TTC549 (cell line): ENCODE measurements around the gene SH3GL1.

Experiments
- FAIRE-seq: peaks from 2 replicates; lab custom pipeline; 2012; peaks lifted over from hg19 to GRCh38; lab: Jason Lieb, UNC

The SH3GL1 gene, protein sequence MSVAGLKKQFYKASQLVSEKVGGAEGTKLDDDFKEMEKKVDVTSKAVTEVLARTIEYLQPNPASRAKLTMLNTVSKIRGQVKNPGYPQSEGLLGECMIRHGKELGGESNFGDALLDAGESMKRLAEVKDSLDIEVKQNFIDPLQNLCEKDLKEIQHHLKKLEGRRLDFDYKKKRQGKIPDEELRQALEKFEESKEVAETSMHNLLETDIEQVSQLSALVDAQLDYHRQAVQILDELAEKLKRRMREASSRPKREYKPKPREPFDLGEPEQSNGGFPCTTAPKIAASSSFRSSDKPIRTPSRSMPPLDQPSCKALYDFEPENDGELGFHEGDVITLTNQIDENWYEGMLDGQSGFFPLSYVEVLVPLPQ

DNA sequence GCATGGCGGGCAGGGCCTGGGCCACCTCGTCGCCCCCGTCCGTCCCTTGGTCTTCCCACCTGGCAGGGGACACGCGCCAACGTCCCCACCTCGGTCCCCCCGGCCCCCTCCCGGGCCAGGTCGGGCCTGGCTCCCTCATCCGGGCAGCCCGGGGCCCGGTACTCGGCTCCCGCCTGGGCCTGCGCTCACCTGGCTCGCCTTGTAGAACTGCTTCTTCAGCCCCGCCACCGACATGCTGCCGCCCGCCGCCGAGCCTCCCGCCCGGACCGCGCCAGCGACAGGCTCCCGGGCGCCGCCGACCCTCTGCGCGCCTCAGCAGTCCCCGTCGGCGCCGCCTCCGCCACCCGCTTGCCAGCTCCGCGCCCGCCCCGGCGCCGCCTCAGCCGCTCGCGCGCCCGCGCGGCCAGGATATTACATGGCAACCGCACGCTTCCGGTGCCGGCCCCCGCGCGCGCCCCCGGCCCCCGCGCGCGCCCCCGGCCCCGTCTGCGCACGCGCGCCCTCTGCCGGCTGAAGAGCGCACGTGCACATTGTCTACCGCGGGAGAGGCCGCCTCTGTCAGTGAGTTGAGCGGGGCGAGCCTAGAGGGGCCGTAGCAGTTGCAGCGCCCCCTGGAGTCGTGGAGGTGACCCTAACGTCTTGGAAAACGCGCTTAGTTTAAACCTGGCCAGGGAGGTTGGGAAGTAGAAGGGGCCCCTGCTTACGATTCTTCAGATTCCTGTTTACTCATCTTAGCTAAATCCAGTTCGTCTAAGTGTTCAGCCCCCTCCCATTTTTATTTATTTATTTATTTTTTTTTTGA, at the start of gene SH3GL1:
Gene SH3GL1 (minus strand): TSS at position 413 of the 802 bp plus-strand sequence. CDS start 179 bp downstream, at position 234.
- FAIRE-seq, result no peak

DNA sequence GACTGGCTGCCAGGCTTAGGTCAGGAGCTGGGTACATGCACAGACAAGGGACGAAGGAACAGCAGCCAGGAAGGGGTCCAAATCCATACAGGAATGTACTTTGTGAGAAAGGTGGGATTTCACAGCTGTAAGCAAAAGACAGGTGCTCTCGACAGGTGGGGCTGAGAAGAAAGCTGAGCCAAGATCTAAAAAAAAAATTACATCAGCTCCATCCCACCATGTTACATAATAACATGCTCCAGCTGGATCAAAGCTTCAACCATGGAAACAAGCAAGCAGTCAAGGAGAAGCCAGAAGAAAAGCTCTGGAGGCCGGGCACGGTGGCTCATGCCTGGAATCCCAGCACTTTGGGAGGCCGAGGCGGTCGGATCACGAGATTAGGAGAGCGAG, 49.3 kb upstream of the SH3GL1 start:
- no peak for FAIRE-seq

DNA sequence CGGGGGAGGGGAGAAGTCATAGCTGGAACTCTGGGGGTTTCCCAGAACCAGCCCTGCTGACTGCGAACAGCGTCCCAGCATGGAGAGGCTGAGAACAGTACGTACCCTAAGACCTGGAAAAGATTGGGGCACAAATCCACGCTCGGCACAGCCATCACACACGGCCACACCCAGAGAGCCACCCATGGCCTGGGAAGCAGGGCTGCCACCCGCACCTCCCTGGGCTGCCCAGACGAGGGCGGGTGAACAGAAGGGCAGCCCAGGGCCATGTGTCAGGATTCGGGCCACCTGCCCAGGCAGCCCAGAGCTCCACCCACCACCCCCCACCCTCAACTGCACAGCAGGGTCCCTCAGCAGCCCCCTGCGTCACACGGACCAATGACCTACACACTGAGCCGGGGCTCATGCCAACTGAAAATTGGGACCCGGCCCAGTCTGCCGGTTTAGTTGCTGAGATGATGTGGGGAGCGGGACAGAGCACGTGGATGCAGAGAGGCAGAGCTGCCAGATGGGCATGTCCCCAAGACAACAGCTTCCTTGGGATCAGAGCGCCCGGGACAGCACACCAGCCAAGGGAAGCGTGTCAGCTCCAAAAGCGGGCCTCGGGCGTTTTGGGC, 48.8 kb upstream of the SH3GL1 start:
- no peak for FAIRE-seq

DNA sequence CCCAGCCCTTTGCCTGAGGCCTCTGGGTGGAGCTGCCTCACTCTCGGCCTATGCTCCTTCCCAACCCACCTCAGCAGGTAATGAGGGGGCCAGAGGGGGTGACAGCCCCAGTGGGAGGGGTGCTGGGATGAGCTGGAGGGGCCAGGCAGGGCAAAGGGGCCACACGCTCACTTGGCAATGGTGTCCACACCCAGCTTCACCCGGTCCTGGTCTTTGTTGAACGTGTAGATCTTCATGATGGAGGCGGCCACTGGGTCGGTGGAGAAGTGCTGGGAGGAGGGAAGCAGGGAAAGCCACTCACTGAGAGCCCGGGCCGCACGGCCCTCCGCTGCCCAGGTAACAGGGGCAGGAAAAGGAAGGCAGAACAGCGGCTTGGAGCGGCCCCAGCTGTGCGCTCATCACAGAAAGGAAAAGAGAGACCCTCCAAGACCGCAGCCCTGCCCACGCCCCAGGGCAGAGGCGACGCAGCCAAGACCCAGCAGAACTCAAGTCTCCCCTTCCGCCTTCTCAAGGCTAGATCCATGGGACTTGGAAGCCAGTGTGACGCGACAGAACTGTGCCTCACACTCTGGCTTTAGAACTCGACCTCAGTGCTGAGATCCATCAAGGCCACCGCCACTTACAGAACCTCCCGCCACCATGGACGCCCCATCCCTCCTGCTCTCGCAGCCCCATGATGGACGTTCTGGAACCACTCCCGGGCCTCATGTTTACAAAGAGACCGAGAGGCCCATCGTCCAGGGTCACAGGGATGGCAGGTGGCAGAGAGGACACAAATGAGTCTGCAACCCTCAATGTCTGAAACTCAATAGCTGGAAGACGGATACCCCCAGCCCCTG, 48.0 kb upstream of the SH3GL1 start:
- no peak for FAIRE-seq

DNA sequence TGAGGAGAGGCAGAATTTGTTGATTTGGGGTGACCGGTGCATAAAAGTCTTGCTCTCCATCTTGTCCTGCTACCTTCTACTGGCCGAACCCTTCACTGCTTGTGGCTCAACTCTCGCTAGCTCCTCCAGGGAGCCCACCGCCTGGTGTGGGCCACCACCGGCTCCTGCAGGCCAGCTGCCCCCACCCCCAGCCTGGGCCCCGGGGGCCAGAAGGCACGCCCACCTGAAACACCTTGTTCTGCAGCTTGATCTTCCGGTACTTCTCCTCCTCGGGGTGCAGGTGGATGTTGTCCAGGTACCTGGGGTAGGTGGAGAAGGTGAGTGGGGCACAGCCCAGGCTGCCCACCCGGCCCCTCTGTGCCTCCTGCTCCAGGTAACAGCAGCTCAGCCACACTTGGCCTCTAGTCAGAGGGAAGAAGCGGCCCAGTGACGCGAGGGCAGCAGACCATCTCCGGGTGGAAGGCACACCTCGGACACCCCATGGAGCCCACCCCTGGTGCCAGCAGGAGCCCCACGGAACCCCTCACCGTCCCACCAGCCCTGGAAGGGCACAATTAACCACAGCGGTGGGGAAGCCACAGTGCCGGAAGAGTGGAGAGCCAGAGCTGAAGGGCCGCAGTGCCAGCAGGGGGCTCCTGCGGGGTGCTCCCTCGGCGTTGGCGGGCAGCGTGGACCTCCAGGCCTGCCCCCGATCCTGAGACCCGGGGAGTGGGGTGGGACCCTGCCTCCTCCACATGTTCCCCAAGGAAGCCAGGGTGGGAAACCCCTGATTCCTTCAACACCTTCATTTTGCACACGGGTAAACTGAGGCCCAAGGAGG, 47.2 kb upstream of the SH3GL1 start:
- no peak for FAIRE-seq

DNA sequence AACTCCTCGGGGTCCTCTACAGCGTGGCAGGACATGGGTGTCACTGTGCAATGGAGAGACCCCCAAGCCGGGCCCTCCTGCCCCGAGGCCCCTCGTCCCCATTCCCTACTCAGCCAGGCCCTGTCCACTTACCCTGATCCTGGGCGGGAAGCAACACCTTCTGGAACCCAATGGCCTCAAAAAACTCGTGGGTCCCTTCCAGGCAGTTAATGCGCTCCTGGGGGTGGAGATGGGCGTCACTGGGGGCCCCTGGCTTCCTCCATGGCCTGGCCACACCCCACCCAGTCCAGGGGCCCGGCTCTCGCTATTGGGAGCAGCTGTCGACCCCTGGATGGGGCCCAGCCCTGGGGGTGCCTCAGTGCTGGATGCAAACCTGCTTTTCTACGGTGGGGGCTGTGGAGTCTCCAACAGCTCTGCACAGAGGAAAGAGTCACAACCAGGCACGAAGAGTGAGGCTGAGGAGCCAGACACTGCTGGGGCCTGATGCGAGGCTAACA, 46.4 kb upstream of the SH3GL1 start:
- no peak for FAIRE-seq

DNA sequence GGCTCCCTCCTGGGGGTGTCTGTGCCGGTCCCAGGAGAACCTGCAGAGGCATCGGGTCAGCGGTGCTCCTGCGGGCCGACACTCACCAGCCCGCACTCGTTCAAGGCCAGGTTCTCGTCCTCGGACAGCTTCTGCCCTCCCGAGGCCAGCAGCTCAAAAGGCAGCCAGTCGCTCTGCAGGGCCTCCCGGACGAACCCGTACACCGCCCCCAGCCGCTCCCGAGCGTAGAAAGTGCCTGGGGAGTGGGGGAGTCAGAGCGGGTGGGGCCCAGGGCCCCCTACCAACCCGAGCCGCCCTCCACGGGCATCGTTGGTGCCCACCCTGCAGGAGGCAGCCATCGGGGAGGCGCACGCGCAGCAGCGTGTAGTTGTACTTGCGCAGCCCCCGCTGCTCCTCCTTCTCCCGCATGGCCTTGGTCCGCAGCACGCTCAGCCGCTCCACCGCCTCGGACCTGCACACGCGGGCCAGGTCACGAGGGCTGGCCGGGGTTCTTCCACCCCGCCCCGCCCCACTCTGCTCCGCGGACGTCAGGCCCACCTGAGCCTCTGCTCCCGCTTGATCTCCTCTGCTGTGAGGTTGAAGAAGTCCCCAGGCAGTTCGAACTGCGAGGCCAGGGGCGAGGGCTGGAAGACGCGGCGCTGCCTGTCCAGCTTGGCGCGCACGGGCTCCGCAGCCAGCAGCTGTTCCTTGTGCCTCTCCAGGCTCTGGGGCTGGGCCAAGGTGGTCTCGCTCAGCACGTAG, 45.8 kb upstream of the SH3GL1 start:
- FAIRE-seq, result no peak

DNA sequence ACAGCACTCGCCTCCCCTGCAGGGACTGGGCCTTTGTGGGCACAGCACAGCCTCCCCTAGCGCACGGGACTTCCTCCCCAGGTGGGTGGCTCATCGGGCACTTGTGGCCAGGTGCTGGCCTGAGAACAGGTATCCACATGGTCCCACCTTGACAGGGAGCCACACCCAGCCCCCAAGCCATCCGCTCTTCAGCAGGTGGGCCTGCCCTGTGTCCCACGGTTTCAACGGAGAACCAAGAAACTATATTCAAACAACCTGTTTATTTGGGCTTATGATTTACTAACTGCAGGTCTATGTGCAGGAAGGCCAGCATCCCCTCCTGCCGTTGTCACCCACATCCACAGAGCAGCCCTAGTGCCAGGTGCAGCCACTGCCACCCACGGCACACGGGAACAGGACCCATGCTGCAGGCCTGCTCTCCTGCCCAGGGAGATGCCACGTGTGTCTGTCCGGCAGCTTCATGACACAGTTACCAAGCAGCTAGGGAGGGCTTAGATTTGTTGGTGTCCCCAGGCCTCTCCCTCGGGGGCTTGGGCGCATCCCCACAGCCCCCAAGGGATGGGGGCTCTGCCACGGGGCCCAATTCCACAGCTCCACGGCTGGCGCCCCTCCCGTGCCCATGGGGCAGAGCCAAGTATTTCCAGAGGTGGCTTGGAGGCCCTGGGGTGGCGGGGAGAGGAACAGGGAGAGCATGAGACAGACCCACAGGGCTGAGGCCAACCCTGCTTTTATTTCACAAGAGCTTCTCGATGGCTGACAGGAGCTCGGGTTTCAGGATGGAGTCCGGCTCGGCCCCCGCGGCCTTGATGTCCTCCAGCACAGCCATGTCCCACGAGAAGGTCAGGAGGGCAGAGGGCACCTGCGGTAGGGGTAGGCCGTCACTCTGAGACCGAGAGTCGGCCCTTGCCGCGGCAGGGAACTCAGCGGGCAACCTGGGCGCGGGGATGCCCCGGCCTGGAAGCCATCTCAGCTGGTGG, 44.7 kb upstream of the SH3GL1 start:
- FAIRE-seq, result no peak

DNA sequence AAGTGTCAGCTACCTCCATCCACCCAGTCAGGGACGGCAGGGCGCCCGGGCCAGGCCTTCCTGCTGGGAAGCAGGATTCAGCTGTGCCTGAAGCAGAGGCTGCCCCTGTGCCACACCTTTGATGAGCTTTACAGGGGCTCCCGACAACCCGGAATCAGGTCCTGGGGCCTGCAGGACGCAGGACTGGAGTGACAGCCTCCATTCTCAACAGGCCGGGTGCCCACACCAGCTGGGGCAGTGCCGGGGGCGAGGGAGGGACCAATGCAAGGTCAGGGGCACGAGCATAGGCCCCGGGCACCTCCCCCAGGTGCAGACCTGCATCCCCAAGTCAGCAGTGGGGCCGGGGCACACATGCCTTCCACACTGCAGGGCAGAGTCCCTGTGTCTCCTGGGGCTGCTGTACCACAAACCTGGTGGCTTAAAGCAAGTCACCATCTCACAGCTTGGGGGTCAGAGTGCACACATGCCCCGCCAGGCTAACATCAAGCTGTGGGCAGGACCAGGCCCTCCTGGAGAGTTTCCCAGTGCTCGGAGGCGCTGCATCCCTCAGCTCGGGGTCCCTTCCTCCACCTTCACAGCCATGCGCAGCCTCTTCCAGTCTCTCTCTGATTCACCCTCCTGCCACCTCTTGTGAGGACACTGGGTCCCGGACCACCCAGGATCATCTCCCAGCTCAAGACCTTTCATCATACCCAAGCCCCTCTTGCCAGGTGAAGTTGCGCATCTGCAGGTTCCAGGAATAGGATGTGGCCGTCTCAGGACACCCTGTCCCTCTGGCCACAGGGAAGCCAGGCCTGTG, 43.8 kb upstream of the SH3GL1 start:
- no peak for FAIRE-seq

DNA sequence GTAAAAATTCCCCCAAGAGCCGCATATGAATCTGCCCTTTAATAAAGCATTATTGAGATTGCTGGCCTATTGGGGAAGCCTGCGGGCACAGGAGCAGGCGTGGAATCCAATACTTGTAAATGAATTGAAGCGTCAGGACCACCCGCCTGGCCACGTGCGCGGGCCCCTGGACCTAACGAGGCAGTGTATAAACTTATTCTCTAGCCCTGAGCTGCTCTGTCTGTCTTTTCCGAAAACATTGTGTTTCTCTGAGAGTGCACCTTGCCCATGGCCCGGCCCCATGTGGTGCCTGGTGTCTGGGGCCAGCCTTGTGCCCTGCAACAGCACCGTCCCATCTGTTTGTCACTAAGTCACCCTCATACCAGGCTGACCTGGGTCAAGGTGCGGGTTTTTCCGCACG, 42.8 kb upstream of the SH3GL1 start:
- no peak for FAIRE-seq

DNA sequence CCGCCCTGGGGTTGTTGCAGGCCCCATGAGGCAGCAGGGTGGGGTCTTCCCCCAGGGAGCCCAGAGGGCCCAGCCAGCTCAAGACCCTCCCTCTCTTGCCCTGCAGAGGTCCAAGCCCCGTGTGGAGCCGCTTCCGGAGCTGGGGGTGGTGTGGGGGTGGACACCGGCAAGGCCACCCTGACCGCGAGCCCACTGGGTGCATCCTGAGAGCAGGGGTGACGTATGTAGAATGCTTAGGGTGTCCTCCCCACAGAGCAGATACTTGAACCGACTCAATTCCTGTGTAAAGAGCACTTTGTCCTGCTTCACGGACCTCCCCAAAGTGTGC, 42.4 kb upstream of the SH3GL1 start:
- FAIRE-seq, result no peak

DNA sequence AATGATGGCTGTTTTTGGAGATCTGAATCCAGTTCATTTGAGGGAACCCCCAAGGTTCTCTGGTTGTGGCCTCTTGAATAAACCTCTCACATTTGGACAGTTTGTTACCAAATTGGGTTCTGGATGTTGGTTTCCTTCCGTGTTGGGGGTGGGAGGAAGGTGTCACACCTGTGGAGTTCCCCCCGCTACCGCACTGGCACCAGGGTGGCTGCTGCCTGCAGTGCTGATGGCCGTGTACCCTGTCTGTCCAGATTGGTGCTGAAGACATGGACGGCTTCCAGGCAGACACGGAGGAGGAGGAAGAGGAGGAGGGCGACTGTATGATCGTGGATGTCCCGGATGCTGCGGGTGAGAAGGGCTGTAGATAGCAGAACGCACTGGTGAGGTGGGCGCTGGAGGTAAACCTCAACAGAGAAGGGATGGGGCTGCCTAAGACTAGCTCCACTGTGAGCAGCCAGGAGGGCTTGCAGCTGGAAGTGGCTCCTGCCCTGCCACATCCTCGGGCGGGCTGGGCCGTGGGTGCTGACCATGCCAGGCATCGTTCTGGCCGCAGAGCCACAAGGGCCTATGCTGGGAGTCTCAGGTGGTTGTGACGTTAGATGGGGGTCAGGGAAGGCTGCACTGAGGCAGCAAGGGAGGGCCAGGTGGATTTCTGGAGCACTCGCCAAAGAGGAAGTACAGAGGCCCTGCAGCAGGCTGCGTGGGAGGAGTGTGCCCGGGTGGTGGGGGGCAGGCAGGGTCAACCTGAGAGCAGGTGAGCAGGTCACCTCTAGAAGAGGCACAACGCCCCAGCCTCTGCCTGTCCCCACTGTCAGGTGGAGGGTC, 41.9 kb upstream of the SH3GL1 start:
- FAIRE-seq, result no peak

DNA sequence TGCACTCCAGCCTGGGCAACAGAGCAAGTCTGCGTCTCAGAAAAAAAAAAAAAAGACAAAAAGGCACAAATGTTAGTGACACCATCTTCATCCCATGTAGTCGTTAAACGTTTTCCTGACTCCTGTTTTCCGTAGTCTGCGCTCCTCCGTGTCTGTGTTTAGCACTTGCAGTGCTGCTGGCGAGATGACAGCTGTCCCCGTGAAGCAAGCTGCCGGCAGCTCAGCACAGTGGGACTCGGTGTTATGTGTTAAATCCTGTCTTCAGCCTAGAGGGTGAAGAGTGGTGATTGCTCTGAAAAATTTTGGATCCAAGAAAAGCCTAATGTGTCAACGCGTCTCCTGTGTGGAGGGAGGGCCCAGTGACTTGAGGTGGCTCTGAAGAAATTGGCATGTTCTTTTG, 38.9 kb upstream of the SH3GL1 start:
- FAIRE-seq, result no peak

DNA sequence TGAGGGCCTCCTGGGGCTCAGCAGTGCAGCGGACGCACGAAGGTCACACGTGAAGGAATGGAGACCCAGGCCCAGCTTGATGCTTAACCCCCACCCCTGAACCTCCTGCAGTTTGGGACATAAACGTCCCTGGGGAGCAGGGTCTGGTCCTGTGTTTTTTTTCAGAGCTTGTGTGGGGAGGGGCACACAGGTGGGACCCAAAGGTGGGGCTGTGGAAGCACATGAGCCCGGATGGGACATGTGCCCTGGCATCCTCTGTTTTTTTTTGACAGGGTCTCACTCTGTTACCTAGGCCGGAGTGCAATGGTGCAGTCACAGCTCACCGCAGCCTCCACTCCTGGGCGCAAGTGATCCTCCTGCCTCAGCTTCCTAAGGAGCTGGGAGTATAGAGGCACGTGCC, 36.8 kb upstream of the SH3GL1 start:
- no peak for FAIRE-seq

DNA sequence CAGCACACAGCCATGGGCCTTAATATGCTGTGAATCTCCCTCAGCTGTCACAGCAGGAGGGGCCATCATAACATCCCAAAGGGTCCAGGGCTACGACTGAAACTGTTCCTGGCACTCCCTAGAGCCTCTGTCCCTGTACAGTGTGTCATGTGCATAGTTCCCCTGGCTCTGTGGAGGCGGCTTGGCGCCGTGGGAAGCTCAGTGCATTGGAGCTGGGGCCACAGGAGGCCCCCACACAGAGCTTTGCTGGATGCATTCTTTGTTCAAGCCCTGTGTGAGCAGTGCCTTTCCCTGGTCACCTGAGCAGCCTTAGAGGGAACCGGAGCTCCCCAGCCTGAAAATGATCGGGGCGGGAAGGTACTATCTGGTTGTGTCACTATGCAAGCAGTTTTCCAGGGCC, 35.9 kb upstream of the SH3GL1 start:
- no peak for FAIRE-seq

DNA sequence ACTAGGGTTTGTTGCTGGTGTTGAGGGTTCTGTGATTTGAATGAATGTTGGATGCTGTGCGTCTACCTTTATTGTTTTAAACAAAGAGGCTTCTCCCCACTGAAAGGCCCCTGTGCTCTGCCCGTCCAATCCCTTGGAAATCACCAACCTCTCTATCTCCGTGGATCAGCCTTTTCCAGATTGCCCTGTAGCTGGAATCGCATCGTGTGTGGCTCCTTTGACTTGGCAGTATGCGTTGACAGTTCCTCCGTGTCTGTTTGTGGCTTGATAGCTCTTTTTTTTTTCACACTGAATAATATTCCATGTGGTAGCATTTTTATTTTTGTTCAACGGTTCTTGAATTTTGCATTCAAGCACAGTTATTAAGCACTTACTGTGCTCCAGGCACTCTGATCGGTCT, 34.0 kb upstream of the SH3GL1 start:
- FAIRE-seq, result no peak

DNA sequence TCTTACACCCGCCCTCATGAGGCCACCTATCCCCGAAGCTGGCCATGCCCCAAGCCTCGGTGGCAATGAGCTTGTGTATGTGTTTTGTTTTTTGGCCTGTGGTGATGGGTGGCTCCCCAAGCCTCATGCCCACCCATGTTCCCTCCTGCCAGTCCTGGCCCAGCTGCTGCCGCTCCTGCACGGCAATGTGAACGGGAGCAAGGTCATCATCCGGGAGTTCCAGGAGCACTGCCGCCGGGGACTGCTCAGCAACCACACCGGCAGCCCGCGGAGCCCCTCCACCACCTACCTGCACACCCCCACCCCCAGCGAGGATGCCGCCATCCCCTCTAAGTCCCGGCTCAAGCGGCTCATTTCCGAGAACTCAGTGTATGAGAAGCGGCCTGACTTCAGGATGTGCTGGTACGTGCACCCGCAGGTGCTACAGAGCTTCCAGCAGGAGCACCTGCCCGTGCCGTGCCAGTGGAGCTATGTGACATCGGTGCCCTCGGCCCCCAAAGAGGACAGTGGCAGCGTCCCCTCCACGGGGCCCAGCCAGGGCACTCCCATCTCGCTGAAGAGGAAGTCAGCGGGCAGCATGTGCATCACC, 32.7 kb upstream of the SH3GL1 start:
- no peak for FAIRE-seq
